HG03108 (cell line): ENCODE data around the gene BMPR1A.
"Not testable (repeated sequence)": the region's sequence is repeated elsewhere in the genome, so short reads cannot be mapped to it uniquely, and the experiment has no call there.

Experiments
- ATAC-seq: cut with Tn5 transposase; IDR thresholded peaks from one replicate; pipeline ENCODE4 v1.9.1; 2021; ENCODE audit warnings: moderate library complexity; ENCODE audit not compliant: unreplicated experiment

The BMPR1A gene

GRCh38 chr10:86729677-86730076 is 26.7 kb upstream of the BMPR1A start:
- ATAC-seq, result no peak

DNA sequence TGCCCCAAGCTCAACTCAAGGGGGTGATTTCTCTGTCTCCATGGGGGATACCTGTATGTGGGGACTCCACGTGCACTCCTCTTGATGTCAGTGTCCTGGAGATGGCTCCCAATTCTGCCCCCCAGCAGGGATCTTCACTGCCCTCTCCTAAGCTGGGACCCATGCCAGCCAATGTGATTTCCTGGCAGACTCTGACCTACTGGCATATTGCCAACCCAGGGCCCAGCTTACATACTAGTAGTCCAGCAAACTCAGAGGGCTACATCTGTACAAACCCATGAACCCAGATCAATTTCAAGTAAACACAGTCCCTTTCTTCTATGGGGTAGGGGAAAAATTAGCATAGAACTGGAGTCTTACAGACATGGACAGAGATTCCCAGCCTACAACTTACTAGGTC is 26.2 kb upstream of the BMPR1A start:
- no peak for ATAC-seq

DNA sequence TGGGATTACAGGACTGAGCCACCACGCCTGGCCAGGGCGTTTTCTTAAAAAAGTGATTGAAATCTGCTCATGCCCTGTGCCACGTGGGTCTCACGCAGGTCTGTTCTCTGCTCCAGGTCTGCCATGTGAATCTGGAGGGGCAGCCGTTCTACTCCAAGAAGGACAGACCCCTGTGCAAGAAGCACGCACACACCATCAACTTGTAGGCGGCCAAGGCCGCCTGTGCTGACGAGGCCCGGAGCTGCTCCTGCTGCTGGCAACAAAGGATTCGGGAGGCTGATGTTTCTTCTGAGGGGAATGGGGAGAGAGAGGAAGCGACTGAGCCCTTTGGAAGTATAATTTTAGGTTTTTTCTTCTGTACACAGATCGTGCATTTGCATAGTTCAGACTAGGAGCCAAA is 23.6 kb upstream of the BMPR1A start:
- ATAC-seq, result no peak

DNA sequence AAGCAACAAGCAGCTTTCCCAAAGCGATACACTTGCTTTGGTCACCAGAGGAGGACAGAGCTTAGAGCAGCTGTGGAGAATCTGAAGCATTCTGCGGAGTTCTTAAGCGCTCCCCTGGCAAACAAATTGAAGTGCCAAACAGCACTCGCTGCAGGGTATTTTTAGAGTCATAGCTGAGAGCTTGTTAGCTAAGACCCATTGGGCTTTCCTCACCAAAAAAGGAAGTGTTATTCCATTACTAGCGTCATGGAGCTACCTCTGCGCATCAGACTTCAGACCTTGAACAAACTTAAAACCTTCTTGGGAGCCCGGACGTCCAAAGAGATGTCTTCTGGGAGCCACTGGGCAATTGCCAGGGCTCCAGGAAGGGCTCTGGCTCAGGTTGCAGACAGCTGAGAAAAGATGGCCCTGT is 23.2 kb upstream of the BMPR1A start:
- no peak for ATAC-seq

DNA sequence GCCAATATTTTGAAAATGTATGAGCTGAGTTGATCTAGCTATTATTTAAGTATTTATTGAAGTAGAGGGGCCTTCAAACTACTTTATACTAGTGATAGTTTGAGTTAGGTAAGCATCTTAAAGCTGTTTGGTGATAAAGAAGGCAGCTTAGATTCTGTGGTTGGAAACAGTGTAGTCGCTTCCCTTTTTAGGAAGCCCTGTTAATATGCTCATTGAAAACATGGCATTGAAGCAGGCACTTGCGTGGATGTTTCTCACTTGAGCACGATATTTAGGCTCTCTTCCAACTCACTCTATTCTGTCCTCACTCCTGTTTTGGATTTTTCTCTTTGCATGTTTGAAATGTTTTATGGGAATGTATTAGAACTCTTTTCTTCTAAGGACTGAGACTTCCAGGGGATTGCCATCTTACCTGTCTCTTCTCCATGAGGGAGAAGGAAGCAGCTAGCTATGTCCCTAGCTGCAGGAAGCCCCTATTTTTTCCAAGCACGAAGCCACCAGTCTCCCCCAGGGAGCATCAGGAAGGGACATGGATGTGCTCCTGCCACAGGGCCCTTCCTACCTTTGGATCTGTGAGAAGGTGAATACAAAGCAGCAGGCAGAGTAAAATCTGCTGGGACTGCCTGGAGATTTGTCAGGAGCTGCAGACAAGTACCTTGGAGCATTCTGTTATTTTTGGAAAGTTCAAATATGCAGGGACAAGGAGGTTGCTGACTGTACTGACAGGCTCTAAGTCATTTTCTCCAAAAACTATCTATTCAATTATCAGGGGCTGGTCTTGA is 22.0 kb upstream of the BMPR1A start:
- ATAC-seq, result no peak

GRCh38 chr10:86735278-86735677 is 21.1 kb upstream of the BMPR1A start:
- not testable (repeated sequence) for ATAC-seq

DNA sequence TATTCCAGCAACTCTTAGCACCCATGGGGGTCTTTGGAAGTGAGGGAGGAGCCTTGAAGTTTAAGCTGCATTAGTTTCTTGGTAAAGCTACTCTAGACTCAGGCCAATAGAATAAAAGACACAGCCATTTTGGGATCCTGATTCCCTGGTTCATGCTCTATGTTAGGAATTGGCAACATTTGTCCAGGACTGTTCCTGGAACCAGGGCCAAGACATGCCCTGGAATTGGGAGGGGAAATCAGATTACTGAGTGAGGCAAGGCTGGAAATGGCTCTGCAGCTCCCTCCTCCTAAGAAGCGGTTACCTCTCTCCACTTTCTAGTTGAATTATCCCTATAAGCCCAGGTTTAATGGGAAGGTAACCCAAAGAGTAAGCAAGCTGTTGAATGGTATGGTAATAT is 14.2 kb upstream of the BMPR1A start:
- ATAC-seq, result no peak

DNA sequence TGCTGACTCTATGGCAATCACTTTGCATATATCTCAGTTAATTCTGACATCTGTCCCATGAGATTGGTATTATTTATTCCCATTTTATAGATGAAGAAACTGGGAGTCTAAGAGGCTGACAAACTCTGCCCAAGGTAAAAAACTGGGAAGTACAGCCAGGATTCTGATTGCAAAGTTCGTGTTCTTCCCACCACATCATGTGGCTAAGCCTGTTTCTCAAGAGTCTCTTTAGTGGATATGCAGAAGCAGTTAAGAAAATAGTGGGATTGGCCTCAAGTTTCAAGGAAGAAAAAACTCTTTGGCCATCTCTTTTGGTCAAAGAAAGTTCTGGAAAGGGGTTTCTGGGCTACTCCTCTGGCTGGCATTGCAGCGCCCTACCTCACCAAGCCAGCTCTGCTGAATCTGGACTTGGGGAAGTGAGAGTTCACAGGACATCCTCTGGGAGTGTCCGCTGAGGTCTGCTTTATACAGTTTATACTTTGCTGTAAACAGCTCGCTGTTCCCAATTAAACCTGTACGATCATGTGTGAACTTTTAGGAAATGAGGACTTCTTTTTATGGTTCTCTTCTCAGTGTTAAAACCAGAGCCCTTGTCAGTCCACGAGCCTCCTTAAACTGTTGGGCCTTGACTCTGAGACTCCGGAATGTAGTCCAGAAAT is 12.2 kb upstream of the BMPR1A start:
- ATAC-seq, result no peak

DNA sequence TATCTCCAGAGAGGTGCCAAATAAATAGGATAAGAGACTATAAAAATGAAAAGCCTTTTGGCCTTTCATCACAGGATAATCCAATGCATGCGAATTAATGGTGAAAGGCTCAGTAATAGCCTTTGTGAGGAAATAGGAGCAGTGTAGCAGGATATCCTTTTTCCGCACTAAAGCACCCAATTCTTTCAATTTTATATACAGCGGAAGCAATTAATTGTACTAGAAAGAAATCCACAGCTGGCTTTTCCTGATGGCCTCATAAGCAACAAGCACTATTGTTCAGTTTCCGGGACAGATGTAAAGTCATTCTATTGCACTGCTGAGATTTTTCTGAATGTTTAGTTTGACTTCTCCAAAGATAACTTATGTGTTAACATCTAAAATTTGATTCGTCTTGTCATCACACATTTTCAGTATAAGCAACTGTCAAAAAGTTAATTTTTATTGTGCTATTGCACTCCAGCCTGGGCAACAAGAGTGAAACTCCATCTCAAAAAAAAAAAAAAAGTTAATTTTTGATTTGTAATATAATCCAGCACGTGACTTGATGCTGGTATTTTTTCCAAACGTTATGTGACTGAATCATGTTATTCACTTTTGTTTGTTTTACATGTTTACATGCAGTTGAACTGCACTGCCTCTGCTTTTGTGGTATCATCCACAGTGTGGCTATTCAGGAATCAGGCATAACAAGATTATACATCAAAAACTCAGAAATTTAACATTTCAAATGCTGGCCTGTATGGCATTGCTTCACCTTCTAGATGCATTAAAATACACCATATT is 8.4 kb upstream of the BMPR1A start:
- no peak for ATAC-seq

- no peak for ATAC-seq
These were observed 6.6 kb upstream of the BMPR1A start for GRCh38 chr10:86749854-86750253.

DNA sequence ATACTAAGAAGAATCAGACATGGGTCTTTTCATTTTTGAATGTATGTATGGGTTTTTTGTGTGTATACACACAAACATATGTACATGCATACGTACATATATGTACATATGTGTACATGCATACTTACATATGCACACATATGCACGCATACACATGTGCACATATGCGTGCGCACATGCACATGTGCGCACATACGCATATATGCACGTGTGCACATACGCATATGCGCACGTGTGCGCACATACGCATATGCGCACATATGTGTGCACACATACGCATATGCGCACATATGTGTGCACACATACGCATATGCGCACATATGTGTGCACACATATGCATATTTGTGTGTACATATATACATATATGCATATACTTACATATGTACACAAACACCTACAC is 4.9 kb upstream of the BMPR1A start:
- ATAC-seq, result no peak

DNA sequence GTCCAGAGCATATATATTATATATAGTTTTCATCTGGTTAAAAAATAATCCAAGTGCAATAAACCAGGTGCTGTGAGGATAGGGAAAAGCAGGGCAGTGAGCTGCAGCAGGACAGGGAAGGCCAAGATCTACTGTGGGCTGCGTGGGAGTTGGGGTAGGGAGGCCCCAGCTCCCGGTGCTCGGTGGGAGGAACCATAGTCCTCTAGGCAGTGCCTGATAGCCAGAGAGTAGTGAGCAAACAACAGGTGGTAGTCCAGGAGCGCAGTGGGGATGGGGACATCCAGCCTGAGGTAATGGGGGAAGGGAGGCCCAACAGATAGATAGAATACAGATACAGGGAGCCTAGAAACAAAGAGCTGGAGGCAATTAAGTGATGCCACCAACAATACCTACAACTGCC is 4.1 kb upstream of the BMPR1A start:
- ATAC-seq, result no peak

DNA sequence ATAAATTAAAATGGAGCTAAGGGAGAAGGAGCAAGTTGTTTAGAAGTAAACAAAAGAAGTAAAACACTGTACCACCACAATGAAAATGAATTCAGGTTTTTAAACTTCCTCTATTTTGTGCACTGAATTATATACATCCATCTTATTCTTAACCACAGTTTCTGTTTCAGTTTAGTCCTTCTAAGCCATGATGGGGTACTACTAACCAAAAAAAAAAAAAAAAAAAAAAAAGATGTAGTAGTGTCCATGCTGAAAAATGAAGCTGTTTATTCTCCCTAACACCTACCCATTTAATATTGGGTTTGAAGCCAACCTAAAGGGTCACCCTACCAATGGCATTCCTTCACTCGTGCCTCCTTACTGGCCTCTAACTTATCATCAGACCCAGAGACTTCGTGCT is 3.4 kb upstream of the BMPR1A start:
- ATAC-seq, result no peak

DNA sequence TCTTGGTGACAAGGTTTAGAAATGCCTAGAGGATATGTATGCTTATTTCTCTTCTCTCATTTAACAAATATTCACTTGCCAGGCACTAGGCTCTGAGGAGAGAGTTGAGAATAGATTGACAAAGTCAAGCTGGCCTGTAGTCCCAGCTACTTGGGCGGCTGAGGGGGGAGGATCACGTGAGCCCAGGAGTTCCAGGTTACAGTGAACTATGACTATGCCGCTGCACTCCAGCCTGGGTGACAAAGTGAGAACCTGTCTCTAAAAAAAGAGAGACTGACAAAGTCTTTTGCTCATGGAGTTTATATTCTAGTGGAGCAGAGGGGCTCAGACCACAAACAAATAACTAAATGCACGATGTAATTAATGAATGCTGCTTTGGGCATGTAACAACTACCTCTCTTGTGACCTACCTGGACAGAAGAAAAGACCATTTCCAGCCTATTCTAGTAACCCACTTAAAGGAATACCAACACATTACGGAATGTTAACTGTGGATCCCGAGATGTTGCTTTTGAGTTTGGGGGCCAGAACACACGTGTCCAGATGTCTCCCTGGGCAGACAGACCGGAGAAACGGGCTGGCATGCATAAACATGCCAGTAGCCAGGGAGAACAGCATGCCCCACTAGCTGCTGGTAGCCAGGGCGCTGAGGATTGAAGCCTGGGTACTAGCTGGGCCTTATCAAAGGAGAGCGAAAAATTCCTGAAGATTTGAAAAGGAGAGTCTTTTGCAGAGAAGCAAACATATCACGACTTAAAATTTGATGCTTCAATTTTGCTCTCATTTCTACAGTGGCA is 2.6 kb upstream of the BMPR1A start:
- ATAC-seq, result no peak

GRCh38 chr10:86755454-86755739 is 1.0 kb upstream of the BMPR1A start:
- peak; percentile 0 for ATAC-seq

GRCh38 chr10:86755740-86756510 is 494 bp upstream of the BMPR1A start:
- peak; percentile 74 for ATAC-seq

- ATAC-seq, result no peak
These were observed 924 bp downstream of the BMPR1A start for GRCh38 chr10:86757113-86757972.

GRCh38 chr10:86758189-86759072 is 2.0 kb downstream of the BMPR1A start:
- no peak for ATAC-seq
